PC-3 (cell line): Measurements from ENCODE around the gene ADAMTS16. TPM values are rescaled to one million over a fixed set of nuclear protein-coding genes. Genes with fewer than 3 reads are reported as not detected.

Experiments
- ATAC-seq: fragments of 200-7000 bp; cut with Tn5 transposase; 2 replicates; pipeline ENCODE4 v1.9.1; 2020; ENCODE audit warnings: mild to moderate bottlenecking, moderate library complexity
- BruUV-seq: library from RNA; stranded (reverse); fragments of 400-500 nt; replicated peaks from 2 replicates; lab custom pipeline; 2021; lab: Mats Ljungman, UMichigan
- CTCF ChIA-PET: fragments of 300-600 bp; sonication (Branson Sonifier 250); formaldehyde crosslinking; loops from one replicate; lab custom pipeline; 2022; ENCODE audit warnings: antibody characterized with exemption; lab: Charles Lee
- POLR2A ChIA-PET: fragments of 300-600 bp; sonication (Branson Sonifier 250); formaldehyde crosslinking; loops from one replicate; lab custom pipeline; 2022; ENCODE audit warnings: antibody characterized with exemption; ENCODE audit not compliant: unreplicated experiment; lab: Charles Lee
- DNase-seq: peaks from one replicate; pipeline ENCODE4 v3.0.0-alpha.2; 2015
- H2AFZ ChIP-seq: fragments of 300-600 bp; sonication (generic); 2 replicates; pipeline ENCODE4 v1.6.0; 2016; ENCODE audit warnings: antibody characterized with exemption, low read length
- H3F3A ChIP-seq: fragments of 300-600 bp; sonication (generic); one replicate; pipeline ENCODE4 v1.6.0; 2017; ENCODE audit warnings: antibody characterized with exemption, low read length, control low read depth, mild to moderate bottlenecking; ENCODE audit not compliant: unreplicated experiment
- H3K27ac ChIP-seq: fragments of 300-600 bp; sonication (generic); 2 replicates; pipeline ENCODE4 v1.5.1; 2016; ENCODE audit warnings: mild to moderate bottlenecking, low read length
- H3K27me3 ChIP-seq: fragments of 300-600 bp; sonication (generic); 2 replicates; pipeline ENCODE4 v1.6.1; 2016; ENCODE audit warnings: low read length, mixed read lengths
- H3K36me3 ChIP-seq: fragments of 300-600 bp; sonication (generic); 2 replicates; pipeline ENCODE4 v1.6.1; 2016; ENCODE audit warnings: low read depth, mixed run types, low read length, mixed read lengths
- H3K4me1 ChIP-seq: fragments of 300-600 bp; sonication (generic); 2 replicates; pipeline ENCODE4 v1.5.1; 2016; ENCODE audit warnings: low read length; ENCODE audit not compliant: insufficient read depth
- H3K4me2 ChIP-seq: fragments of 300-600 bp; sonication (generic); 2 replicates; pipeline ENCODE4 v1.6.0; 2016; ENCODE audit warnings: low read length
- H3K4me3 ChIP-seq: fragments of 300-600 bp; sonication (generic); 2 replicates; pipeline ENCODE4 v1.5.1; 2016; ENCODE audit warnings: mild to moderate bottlenecking, low read length, mixed read lengths
- H3K79me2 ChIP-seq: fragments of 300-600 bp; sonication (generic); 2 replicates; pipeline ENCODE4 v1.6.1; 2017; ENCODE audit warnings: low read length, mixed read lengths
- H3K9ac ChIP-seq: fragments of 300-600 bp; sonication (generic); 2 replicates; pipeline ENCODE4 v1.6.0; 2016; ENCODE audit warnings: mild to moderate bottlenecking, low read length
- H3K9me2 ChIP-seq: fragments of 300-600 bp; sonication (generic); replicated peaks from 2 replicates; pipeline ENCODE4 v1.6.1; 2016; ENCODE audit warnings: mixed run types, low read length, mixed read lengths
- H3K9me3 ChIP-seq: fragments of 300-600 bp; sonication (generic); 2 replicates; pipeline ENCODE4 v1.6.1; 2016; ENCODE audit warnings: low read length, mixed read lengths
- H4K20me1 ChIP-seq: fragments of 300-600 bp; sonication (generic); 2 replicates; pipeline ENCODE4 v1.6.1; 2016; ENCODE audit warnings: low read length, mixed read lengths
- CTCF ChIP-seq: fragments of 300-600 bp; sonication (generic); conservative IDR thresholded peaks from 2 replicates; pipeline ENCODE4 v1.5.1; 2017; ENCODE audit warnings: antibody characterized with exemption, low read depth, mild to moderate bottlenecking, low read length
- EZH2 ChIP-seq: fragments of 300-600 bp; sonication (generic); IDR thresholded peaks from one replicate; pipeline ENCODE4 v1.6.1; 2017; ENCODE audit warnings: antibody characterized with exemption, mild to moderate bottlenecking, low read length; ENCODE audit not compliant: unreplicated experiment
- EZH2phosphoT487 ChIP-seq: fragments of 300-600 bp; sonication (generic); IDR thresholded peaks from 2 replicates; pipeline ENCODE4 v1.6.1; 2018; ENCODE audit warnings: mild to moderate bottlenecking, antibody characterized with exemption, low read length, borderline replicate concordance
- intact Hi-C: fragments of 100-400 bp; cut with micrococcal nuclease; formaldehyde crosslinking; loops from 2 replicates; pipeline ENCODE4 v1.9.0; 2023
- total RNA-seq: library from RNA; depleted of rRNA; stranded (reverse); fragments of >200 nt; gene quantifications from 2 replicates; pipeline ENCODE4 v1.2.3, GENCODE V29; 2014

The ADAMTS16 gene
- total RNA-seq, 1 experiment from 2014 or later = 1.7 TPM

DNA sequence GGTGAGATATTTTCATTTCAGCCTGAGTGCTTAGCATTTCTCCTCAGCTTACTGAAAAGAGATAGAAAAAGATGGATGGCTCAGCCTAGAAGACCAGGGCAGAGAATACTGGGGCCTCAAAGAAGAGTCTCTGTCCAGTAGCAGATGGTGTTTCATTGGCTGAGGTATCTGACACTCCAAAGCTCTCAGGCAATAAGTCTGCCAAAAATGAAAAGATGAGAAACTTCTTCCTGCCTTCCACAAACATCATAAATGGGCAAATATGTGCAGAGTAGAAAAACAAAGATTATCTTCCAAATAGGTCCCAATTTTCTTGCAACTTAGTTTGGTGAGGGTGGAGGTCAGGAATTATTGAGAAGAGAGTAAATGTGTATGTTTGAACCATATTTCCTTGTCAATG lies 195.0 kb downstream of the ADAMTS16 start:
- CTCF ChIA-PET = interaction anchor here (0.6 kb wide), 1 partner anchor 194 kb away, joined by 3 read pairs; no protein-coding TSS in a partner anchor
- H3K4me1 ChIP-seq = peaks cover 41% of the 10 kb centered on the region
- peak overlapping the region; percentile 53 for H3K9ac ChIP-seq
- peak overlapping the region; percentile 95 for H3K27ac ChIP-seq
- H3K9me2 ChIP-seq = no peaks in the 10 kb centered on the region
- H3K36me3 ChIP-seq = no peaks in the 10 kb centered on the region
- H3K79me2 ChIP-seq = no peaks in the 10 kb centered on the region
- H3K4me3 ChIP-seq = no peak overlapping the region
- ATAC-seq = peak; percentile 51
- H3K4me2 ChIP-seq = peak overlapping the region; percentile 45
- no peaks in the 10 kb centered on the region for H3K9me3 ChIP-seq
- POLR2A ChIA-PET = no interaction called here
- no peaks in the 10 kb centered on the region for H4K20me1 ChIP-seq
- H3K27me3 ChIP-seq = no peaks in the 10 kb centered on the region
- DNase-seq = peak; percentile 64
- TF ChIP-seq EZH2 (no peak), CTCF (no peak), EZH2phosphoT487 (no peak)
- no peak overlapping the region for H2AFZ ChIP-seq
- intact Hi-C loops = loop anchor here (1.0 to 5.0 kb wide), 3 partner anchors 46 to 87 kb away; partner anchors contain the start of gene ICE1
- BruUV-seq = no TSS peak
- peaks cover 12% of the 10 kb centered on the region for H3F3A ChIP-seq

DNA sequence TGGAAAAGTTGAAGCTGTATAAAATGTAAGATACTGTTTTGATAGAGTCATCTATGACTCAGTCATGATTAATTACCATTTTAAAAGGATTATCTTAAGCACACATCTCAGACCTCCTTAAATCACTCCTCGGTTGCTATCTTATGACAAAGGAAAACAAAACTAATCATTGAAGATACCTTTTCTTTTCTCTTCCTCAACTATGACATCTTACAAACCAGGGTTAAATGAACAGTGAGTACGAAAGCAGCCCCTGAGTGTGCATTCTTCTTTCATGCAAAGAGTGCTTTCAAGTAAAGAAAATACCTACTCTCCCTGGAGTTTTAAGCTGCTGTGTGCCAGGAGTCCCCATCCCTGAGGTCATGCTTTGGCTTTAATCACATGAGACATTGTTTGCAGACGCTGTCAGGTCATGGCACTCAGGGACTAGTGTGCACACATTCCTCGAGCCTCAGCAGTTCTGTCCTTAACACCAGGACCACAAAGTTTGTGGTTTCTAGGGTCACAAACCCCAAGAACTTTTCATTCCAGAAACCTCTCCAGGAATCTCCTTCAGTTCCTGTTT lies 195.7 kb downstream of the ADAMTS16 start:
- DNase-seq (peak; percentile 90), ATAC-seq (peak; percentile 64)
- Histone ChIP-seq H4K20me1 (no peaks in the 10 kb centered on the region), H3K4me3 (peak overlapping the region; percentile 32; the same call in 1 of the 2 replicates), H3K27ac (peak overlapping the region; percentile 95), H3K4me1 (peaks cover 47% of the 10 kb centered on the region), H2AFZ (no peak overlapping the region), H3K9me3 (no peaks in the 10 kb centered on the region), H3K4me2 (peak overlapping the region; percentile 67), H3F3A (peaks cover 12% of the 10 kb centered on the region), H3K9ac (peak overlapping the region; percentile 55), H3K79me2 (no peaks in the 10 kb centered on the region), H3K9me2 (no peaks in the 10 kb centered on the region), H3K27me3 (no peaks in the 10 kb centered on the region), H3K36me3 (no peaks in the 10 kb centered on the region)
- ChIA-PET POLR2A (no interaction called here), CTCF (interaction anchor here (0.6 kb wide), 2 partner anchors 111 to 195 kb away, joined by 3 to 6 read pairs; no protein-coding TSS in a partner anchor)
- no TSS peak for BruUV-seq
- intact Hi-C loops = loop anchor here (1.0 to 5.0 kb wide), 4 partner anchors 47 to 189 kb away; partner anchors contain the start of gene ICE1
- TF ChIP-seq CTCF (no peak), EZH2 (no peak), EZH2phosphoT487 (no peak)

DNA sequence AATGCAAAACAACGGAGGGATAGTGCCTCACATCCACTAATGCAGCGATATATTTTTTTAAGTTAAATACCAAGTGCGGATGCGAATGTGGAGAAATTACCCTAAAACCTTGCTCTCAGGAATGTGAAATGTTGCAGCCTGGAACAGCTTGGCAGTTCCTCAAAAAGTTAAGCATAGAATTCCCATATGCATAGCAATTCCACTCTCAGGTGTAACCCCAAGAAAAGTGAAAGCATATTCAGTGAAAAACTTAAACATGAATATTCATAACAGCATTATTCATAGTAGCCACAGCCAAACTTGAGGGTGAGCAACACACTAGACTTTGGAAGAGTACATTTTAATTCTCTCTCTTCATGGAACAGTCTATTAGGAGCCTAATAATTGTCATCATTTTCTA lies 199.1 kb downstream of the ADAMTS16 start:
- H3K36me3 ChIP-seq = no peaks in the 10 kb centered on the region
- no TSS peak for BruUV-seq
- intact Hi-C loops = loop anchor here (5.0 kb wide), 1 partner anchor 83 kb away; the partner anchor contains the start of gene ICE1
- no peaks in the 10 kb centered on the region for H3K79me2 ChIP-seq
- H3K4me3 ChIP-seq = no peak overlapping the region
- DNase-seq (no peak), ATAC-seq (no peak)
- H3K9ac ChIP-seq = no peak overlapping the region
- peaks cover 67% of the 10 kb centered on the region for H3K4me1 ChIP-seq
- no peaks in the 10 kb centered on the region for H3K9me2 ChIP-seq
- H3K9me3 ChIP-seq = no peaks in the 10 kb centered on the region
- ChIA-PET POLR2A (no interaction called here), CTCF (no interaction called here)
- H4K20me1 ChIP-seq = no peaks in the 10 kb centered on the region
- no peak overlapping the region for H2AFZ ChIP-seq
- H3K27me3 ChIP-seq = no peaks in the 10 kb centered on the region
- H3F3A ChIP-seq = peaks cover 12% of the 10 kb centered on the region
- H3K27ac ChIP-seq = no peak overlapping the region
- no peak overlapping the region for H3K4me2 ChIP-seq
- no peak for TF ChIP-seq CTCF
- TF ChIP-seq EZH2 = no peak
- TF ChIP-seq EZH2phosphoT487 = no peak
